WTC11 (cell line): ENCODE measurements around the gene RYR3. TPM values are rescaled to one million over a fixed set of nuclear protein-coding genes. Genes with fewer than 3 reads are reported as not detected.

Source experiments
- ATAC-seq: fragments of 200-7000 bp; cut with Tn5 transposase; 2 replicates; pipeline ENCODE4 v1.10.0; 2021; ENCODE audit warnings: mild to moderate bottlenecking, moderate library complexity
- CTCF ChIA-PET: fragments of 300-600 bp; sonication (Branson Sonifier 250); formaldehyde crosslinking; loops from one replicate; lab custom pipeline; 2021; ENCODE audit warnings: antibody characterized with exemption; lab: Charles Lee
- POLR2A ChIA-PET: fragments of 350-600 bp; sonication (Branson Sonifier 250); formaldehyde crosslinking; loops from one replicate; lab custom pipeline; 2021; ENCODE audit warnings: antibody characterized with exemption; lab: Charles Lee
- DNase-seq: peaks from one replicate; pipeline ENCODE4 v3.0.0; 2021; ENCODE audit warnings: low spot score
- H3K27ac Mint-ChIP-seq: 2 replicates; pipeline ENCODE4 v1.8.0; 2021; ENCODE audit warnings: mixed read lengths
- H3K27me3 Mint-ChIP-seq: 2 replicates; pipeline ENCODE4 v1.8.0; 2021; ENCODE audit warnings: low read depth, mild to moderate bottlenecking, moderate library complexity, mixed read lengths
- H3K36me3 Mint-ChIP-seq: 2 replicates; pipeline ENCODE4 v1.8.0; 2021; ENCODE audit warnings: mixed read lengths
- H3K4me1 Mint-ChIP-seq: 2 replicates; pipeline ENCODE4 v1.8.0; 2022; ENCODE audit warnings: mixed read lengths
- H3K4me3 Mint-ChIP-seq: 2 replicates; pipeline ENCODE4 v1.8.0; 2021; ENCODE audit warnings: mild to moderate bottlenecking, moderate library complexity, mixed read lengths
- H3K9me3 Mint-ChIP-seq: 2 replicates; pipeline ENCODE4 v1.8.0; 2021; ENCODE audit warnings: mixed read lengths
- EMX1 ChIP-seq: fragments of 250-450 bp; sonication (Bioruptor Pico); IDR thresholded peaks from 2 replicates; pipeline ENCODE4 v1.8.0; 2021; ENCODE audit warnings: mild to moderate bottlenecking
- ETV6 ChIP-seq: sonication (generic); formaldehyde crosslinking; IDR thresholded peaks from 2 replicates; pipeline ENCODE4 v1.8.1; 2022; ENCODE audit warnings: mild to moderate bottlenecking, missing genetic modification reagents
- FOXJ3 ChIP-seq: sonication (generic); formaldehyde crosslinking; IDR thresholded peaks from 2 replicates; pipeline ENCODE4 v1.9.0; 2021; ENCODE audit warnings: missing genetic modification reagents, mild to moderate bottlenecking, borderline replicate concordance
- IRF2 ChIP-seq: sonication (generic); formaldehyde crosslinking; IDR thresholded peaks from 2 replicates; pipeline ENCODE4 v1.8.0; 2022; ENCODE audit warnings: low read depth, missing genetic modification reagents, borderline replicate concordance
- JAZF1 ChIP-seq: fragments of 250-450 bp; sonication (Bioruptor Pico); IDR thresholded peaks from 2 replicates; pipeline ENCODE4 v1.9.0; 2021; ENCODE audit warnings: moderate library complexity, mild to moderate bottlenecking, inconsistent platforms
- JUN ChIP-seq: sonication (generic); formaldehyde crosslinking; IDR thresholded peaks from 2 replicates; pipeline ENCODE4 v1.8.0; 2023; ENCODE audit warnings: mild to moderate bottlenecking, missing genetic modification reagents
- MXD4 ChIP-seq: fragments of 250-450 bp; sonication (Bioruptor Pico); IDR thresholded peaks from 2 replicates; pipeline ENCODE4 v1.8.0; 2021; ENCODE audit warnings: mild to moderate bottlenecking, moderate library complexity, borderline replicate concordance
- NR1H2 ChIP-seq: sonication (generic); formaldehyde crosslinking; IDR thresholded peaks from 2 replicates; pipeline ENCODE4 v1.9.0; 2021; ENCODE audit warnings: mild to moderate bottlenecking, moderate library complexity, missing genetic modification reagents
- NR3C1 ChIP-seq: sonication (generic); formaldehyde crosslinking; conservative IDR thresholded peaks from 2 replicates; pipeline ENCODE4 v1.8.1; 2023; ENCODE audit warnings: low read depth, mild to moderate bottlenecking, missing genetic modification reagents
- OVOL2 ChIP-seq: fragments of 250-450 bp; sonication (Bioruptor Pico); IDR thresholded peaks from 2 replicates; pipeline ENCODE4 v1.9.0; 2021; ENCODE audit warnings: mild to moderate bottlenecking, borderline replicate concordance
- TCF7 ChIP-seq: sonication (generic); formaldehyde crosslinking; IDR thresholded peaks from 2 replicates; pipeline ENCODE4 v1.8.0; 2022; ENCODE audit warnings: mild to moderate bottlenecking, low read depth, missing genetic modification reagents, moderate library complexity
- ZNF219 ChIP-seq: sonication (generic); formaldehyde crosslinking; IDR thresholded peaks from 2 replicates; pipeline ENCODE4 v1.8.0; 2023; ENCODE audit warnings: missing genetic modification reagents, mild to moderate bottlenecking, borderline replicate concordance
- ZNF317 ChIP-seq: sonication (generic); formaldehyde crosslinking; IDR thresholded peaks from 2 replicates; pipeline ENCODE4 v1.8.1; 2023; ENCODE audit warnings: low read depth, mild to moderate bottlenecking, moderate library complexity, missing genetic modification reagents, borderline replicate concordance
- total RNA-seq: library from RNA; stranded (reverse); gene quantifications from 3 replicates; pipeline ENCODE4 v1.2.3, GENCODE V29; 2021
- TF ChIP-seq, protein P1 (sequence below): sonication (generic); formaldehyde crosslinking; IDR thresholded peaks from 2 replicates; pipeline ENCODE4 v1.8.1; 2023; ENCODE audit warnings: mild to moderate bottlenecking, missing genetic modification reagents, moderate library complexity
- TF ChIP-seq, protein P2 (sequence below): sonication (generic); formaldehyde crosslinking; IDR thresholded peaks from 2 replicates; pipeline ENCODE4 v1.8.1; 2023; ENCODE audit warnings: mild to moderate bottlenecking, moderate library complexity, missing genetic modification reagents
- TF ChIP-seq, protein P3 (sequence below): sonication (generic); formaldehyde crosslinking; IDR thresholded peaks from 2 replicates; pipeline ENCODE4 v1.8.0; 2022; ENCODE audit warnings: mild to moderate bottlenecking, missing genetic modification reagents
- TF ChIP-seq, protein P4 (sequence below): fragments of 250-450 bp; sonication (Bioruptor Pico); conservative IDR thresholded peaks from 2 replicates; pipeline ENCODE4 v1.9.0; 2021; ENCODE audit warnings: mild to moderate bottlenecking
- TF ChIP-seq, protein P5 (sequence below): sonication (generic); formaldehyde crosslinking; IDR thresholded peaks from 2 replicates; pipeline ENCODE4 v1.8.0; 2023; ENCODE audit warnings: missing genetic modification reagents
- TF ChIP-seq, protein P6 (sequence below): fragments of 250-450 bp; sonication (Bioruptor Pico); IDR thresholded peaks from 2 replicates; pipeline ENCODE4 v1.9.0; 2021; ENCODE audit warnings: mild to moderate bottlenecking

Gene RYR3
- total RNA-seq, 1 experiment from 2014 or later = 1.4 TPM

DNA sequence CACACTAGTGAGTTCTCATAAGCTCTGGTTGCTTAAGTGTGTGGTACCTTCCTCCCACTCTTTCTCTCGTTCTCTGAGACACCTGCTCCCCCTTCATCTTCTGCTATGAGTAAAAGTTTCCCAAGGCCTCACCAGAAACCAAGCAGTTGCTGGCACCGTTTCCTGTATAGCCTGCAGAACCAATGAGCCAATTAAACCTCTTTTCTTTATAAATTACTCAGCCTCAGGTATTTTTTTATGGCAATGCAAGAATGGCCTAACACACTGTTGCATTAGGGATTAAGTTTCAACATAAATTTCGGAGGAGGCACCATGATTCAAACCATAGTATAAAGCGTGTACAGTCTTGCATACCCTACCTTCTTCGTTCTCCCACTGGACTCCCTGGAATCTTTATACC, 405.3 kb downstream of the RYR3 start:
- H3K27me3 Mint-ChIP-seq = peaks cover 2% of the 10 kb centered on the region; the same call in 1 of the 2 replicates
- TF ChIP-seq, protein P1, sequence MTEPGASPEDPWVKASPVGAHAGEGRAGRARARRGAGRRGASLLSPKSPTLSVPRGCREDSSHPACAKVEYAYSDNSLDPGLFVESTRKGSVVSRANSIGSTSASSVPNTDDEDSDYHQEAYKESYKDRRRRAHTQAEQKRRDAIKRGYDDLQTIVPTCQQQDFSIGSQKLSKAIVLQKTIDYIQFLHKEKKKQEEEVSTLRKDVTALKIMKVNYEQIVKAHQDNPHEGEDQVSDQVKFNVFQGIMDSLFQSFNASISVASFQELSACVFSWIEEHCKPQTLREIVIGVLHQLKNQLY (CRISPR knock-in tag) = no peak
- TF ChIP-seq ZNF219 (CRISPR knock-in tag) = no peak
- TF ChIP-seq JUN (CRISPR knock-in tag) = no peak
- CTCF ChIA-PET = interaction anchor here (1.5 kb wide), 1 partner anchor 15 kb away, joined by 5 read pairs; no protein-coding TSS in a partner anchor
- POLR2A ChIA-PET = no interaction called here
- H3K27ac Mint-ChIP-seq = no peak overlapping the region
- DNase-seq (no peak), ATAC-seq (no peak)
- peaks cover 7% of the 10 kb centered on the region for H3K36me3 Mint-ChIP-seq
- no peak overlapping the region for H3K4me3 Mint-ChIP-seq
- H3K4me1 Mint-ChIP-seq = no peaks in the 10 kb centered on the region
- peaks cover 20% of the 10 kb centered on the region for H3K9me3 Mint-ChIP-seq

DNA sequence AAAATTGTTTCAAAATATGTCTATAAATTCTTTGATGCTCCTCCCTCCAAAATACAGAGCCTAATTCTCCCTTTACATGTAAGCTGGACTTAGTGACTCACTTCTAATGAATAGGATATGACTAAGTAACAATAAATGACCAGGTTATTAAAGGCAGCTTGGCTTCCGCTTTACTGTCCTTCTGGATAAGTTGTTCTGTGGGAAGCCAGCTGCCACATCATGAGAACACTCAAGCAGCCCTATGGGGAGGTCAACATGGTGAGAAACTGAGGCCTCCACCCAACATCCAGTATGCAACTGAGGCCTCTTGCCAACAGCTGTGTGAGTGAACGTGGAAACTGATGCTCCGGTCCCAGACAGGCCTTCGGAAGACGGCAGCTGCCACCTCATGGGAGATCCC, 410.2 kb downstream of the RYR3 start:
- Mint-ChIP-seq H3K36me3 (no peaks in the 10 kb centered on the region), H3K27me3 (no peaks in the 10 kb centered on the region), H3K27ac (no peak overlapping the region), H3K4me3 (no peak overlapping the region), H3K4me1 (no peaks in the 10 kb centered on the region), H3K9me3 (no peaks in the 10 kb centered on the region)
- POLR2A ChIA-PET = no interaction called here
- ATAC-seq = no peak
- TF ChIP-seq IRF2 (no peak), ETV6 (CRISPR knock-in tag) (no peak), FOXJ3 (CRISPR knock-in tag) (no peak), MXD4 (no peak), TCF7 (no peak), JAZF1 (CRISPR knock-in tag) (no peak), NR3C1 (CRISPR knock-in tag) (no peak), ZNF219 (CRISPR knock-in tag) (no peak)
- TF ChIP-seq, protein P2, sequence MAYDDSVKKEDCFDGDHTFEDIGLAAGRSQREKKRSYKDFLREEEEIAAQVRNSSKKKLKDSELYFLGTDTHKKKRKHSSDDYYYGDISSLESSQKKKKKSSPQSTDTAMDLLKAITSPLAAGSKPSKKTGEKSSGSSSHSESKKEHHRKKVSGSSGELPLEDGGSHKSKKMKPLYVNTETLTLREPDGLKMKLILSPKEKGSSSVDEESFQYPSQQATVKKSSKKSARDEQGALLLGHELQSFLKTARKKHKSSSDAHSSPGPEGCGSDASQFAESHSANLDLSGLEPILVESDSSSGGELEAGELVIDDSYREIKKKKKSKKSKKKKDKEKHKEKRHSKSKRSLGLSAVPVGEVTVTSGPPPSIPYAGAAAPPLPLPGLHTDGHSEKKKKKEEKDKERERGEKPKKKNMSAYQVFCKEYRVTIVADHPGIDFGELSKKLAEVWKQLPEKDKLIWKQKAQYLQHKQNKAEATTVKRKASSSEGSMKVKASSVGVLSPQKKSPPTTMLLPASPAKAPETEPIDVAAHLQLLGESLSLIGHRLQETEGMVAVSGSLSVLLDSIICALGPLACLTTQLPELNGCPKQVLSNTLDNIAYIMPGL = no peak
- TF ChIP-seq, protein P3, sequence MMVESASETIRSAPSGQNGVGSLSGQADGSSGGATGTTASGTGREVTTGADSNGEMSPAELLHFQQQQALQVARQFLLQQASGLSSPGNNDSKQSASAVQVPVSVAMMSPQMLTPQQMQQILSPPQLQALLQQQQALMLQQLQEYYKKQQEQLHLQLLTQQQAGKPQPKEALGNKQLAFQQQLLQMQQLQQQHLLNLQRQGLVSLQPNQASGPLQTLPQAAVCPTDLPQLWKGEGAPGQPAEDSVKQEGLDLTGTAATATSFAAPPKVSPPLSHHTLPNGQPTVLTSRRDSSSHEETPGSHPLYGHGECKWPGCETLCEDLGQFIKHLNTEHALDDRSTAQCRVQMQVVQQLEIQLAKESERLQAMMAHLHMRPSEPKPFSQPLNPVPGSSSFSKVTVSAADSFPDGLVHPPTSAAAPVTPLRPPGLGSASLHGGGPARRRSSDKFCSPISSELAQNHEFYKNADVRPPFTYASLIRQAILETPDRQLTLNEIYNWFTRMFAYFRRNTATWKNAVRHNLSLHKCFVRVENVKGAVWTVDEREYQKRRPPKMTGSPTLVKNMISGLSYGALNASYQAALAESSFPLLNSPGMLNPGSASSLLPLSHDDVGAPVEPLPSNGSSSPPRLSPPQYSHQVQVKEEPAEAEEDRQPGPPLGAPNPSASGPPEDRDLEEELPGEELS (CRISPR knock-in tag) = no peak
- CTCF ChIA-PET = interaction anchor here (0.6 to 3.8 kb wide), 4 partner anchors 9 to 123 kb away, joined by 3 to 18 read pairs (median 8); no protein-coding TSS in a partner anchor
- DNase-seq = no peak

DNA sequence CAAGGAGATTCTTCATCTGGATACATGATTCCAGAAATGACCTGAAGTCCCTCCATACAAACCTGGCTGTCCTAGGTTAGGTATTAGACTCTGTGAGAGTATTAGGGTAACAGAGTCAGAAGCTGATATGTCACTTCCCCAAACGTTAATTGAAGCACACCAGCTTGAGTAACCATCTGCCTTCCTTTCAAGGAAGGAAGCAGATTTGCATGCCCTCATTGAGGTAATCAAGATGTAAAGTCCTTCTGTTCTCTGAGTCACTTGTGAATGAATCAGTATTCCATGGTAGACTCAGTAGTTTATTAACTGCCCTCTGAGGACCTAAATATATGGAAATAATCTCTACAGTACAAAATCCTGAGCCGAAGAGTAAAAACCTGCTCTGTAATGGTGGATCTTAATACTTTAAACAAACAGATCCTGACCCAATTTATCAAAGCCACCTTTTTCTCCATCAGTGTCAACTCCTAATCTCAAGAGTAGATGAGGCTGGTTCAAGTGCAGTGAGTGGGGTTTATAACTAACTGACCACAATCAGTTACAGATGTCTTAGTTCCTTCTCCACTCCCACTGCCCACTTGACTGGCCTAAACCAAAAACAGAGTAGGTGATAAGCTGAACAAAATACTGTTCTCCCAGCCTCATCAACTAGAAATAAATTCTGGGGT, 411.4 kb downstream of the RYR3 start:
- H3K36me3 Mint-ChIP-seq = no peaks in the 10 kb centered on the region
- H3K4me3 Mint-ChIP-seq = no peak overlapping the region
- no peak for ATAC-seq
- no peak for TF ChIP-seq EMX1
- no peak for TF ChIP-seq OVOL2 (CRISPR knock-in tag)
- no peak for TF ChIP-seq ZNF317
- TF ChIP-seq, all 79 proteins: peak for 0
- CTCF ChIA-PET = interaction anchor here (2.3 to 3.8 kb wide), 2 partner anchors 16 to 21 kb away, joined by 10 to 18 read pairs; no protein-coding TSS in a partner anchor
- POLR2A ChIA-PET = no interaction called here
- Mint-ChIP-seq H3K27me3 (no peaks in the 10 kb centered on the region), H3K27ac (no peak overlapping the region), H3K9me3 (no peaks in the 10 kb centered on the region), H3K4me1 (no peaks in the 10 kb centered on the region)
- no peak for DNase-seq

DNA sequence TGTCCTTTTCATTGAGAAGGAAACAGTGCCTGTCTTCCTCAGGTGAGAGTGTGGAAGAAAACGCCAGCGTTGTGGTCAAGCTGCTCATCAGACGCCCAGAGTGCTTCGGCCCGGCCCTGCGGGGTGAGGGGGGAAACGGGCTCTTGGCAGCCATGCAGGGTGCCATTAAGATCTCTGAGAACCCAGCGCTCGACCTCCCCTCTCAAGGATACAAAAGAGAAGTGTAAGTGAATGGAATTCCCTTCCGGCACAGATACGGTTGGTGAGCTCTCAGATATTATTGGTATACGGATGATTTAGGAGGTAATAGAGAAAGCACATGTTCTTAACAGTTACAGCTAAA, 411.9 kb downstream of the RYR3 start:
- POLR2A ChIA-PET = no interaction called here
- Mint-ChIP-seq H3K4me3 (no peak overlapping the region), H3K9me3 (no peaks in the 10 kb centered on the region), H3K36me3 (no peaks in the 10 kb centered on the region), H3K27me3 (no peaks in the 10 kb centered on the region), H3K27ac (no peak overlapping the region), H3K4me1 (no peaks in the 10 kb centered on the region)
- DNase-seq = no peak
- CTCF ChIA-PET = interaction anchor here (1.5 kb wide), 1 partner anchor 22 kb away, joined by 7 read pairs; no protein-coding TSS in a partner anchor
- no peak for ATAC-seq
- TF ChIP-seq NR1H2 (CRISPR knock-in tag) (no peak), OVOL2 (CRISPR knock-in tag) (no peak)
- TF ChIP-seq, protein P4, sequence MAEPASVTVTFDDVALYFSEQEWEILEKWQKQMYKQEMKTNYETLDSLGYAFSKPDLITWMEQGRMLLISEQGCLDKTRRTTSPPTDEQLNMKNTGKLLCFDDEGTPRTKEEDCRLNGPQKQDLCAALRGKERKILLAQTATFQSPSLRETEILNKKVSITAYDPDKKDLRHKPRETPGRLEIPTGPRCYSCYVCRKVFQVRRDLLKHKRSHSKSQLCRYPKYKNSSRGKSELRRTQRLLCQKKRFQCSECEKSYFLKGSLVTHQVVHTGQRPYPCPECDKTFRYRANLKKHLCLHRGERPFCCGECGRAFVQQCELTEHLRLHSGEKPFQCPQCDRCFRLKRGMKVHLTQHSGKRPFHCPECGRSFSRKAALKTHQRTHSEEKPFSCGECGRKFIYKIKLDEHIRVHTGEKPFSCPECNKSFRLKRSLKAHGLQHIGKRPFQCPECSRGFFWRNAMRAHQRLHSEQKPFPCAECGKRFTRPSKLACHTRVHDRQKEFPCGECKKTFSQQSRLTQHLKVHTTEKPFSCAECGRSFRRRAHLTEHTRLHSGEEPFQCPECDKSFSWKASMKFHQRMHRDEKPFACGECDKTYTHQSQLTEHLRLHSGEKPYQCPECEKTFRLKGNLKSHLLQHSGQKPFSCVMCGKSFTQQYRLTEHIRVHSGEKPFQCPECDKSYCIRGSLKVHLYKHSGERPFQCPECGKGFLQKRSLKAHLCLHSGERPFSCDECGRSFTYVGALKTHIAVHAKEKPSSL (CRISPR knock-in tag) = no peak
- TF ChIP-seq, protein P5, sequence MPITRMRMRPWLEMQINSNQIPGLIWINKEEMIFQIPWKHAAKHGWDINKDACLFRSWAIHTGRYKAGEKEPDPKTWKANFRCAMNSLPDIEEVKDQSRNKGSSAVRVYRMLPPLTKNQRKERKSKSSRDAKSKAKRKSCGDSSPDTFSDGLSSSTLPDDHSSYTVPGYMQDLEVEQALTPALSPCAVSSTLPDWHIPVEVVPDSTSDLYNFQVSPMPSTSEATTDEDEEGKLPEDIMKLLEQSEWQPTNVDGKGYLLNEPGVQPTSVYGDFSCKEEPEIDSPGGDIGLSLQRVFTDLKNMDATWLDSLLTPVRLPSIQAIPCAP = no peak
- TF ChIP-seq, protein P6, sequence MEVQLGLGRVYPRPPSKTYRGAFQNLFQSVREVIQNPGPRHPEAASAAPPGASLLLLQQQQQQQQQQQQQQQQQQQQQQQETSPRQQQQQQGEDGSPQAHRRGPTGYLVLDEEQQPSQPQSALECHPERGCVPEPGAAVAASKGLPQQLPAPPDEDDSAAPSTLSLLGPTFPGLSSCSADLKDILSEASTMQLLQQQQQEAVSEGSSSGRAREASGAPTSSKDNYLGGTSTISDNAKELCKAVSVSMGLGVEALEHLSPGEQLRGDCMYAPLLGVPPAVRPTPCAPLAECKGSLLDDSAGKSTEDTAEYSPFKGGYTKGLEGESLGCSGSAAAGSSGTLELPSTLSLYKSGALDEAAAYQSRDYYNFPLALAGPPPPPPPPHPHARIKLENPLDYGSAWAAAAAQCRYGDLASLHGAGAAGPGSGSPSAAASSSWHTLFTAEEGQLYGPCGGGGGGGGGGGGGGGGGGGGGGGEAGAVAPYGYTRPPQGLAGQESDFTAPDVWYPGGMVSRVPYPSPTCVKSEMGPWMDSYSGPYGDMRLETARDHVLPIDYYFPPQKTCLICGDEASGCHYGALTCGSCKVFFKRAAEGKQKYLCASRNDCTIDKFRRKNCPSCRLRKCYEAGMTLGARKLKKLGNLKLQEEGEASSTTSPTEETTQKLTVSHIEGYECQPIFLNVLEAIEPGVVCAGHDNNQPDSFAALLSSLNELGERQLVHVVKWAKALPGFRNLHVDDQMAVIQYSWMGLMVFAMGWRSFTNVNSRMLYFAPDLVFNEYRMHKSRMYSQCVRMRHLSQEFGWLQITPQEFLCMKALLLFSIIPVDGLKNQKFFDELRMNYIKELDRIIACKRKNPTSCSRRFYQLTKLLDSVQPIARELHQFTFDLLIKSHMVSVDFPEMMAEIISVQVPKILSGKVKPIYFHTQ = no peak
